ENCODE measurements around the gene DCUN1D4.

DCUN1D4 gene

GRCh38 chr4:51842554-51843308, at the start of gene DCUN1D4:
DCUN1D4 (plus strand) TSS chr4:51843153; CDS start chr4:51843243, 90 bp downstream.
- peak; percentile 99 for DNase-seq (ENCODE audit: low read depth)
- peak within 1 kb of the TSS; percentile 84 for H3K4me3 ChIP-seq (ENCODE audit: low read length)
- peak; percentile 39 for TF ChIP-seq CTCF (conservative IDR thresholded peaks at IDR 0.05; ENCODE audit: low read depth, low read length)

- no peak overlapping the region for H3K4me3 ChIP-seq (ENCODE audit: low read length)
- no peak for DNase-seq (ENCODE audit: low read depth)
- TF ChIP-seq CTCF (conservative IDR thresholded peaks at IDR 0.05; ENCODE audit: low read depth, low read length), result no peak
Observed at GRCh38 chr4:51820443-51821234, 22.3 kb upstream of the DCUN1D4 start.

- TF ChIP-seq CTCF (conservative IDR thresholded peaks at IDR 0.05; ENCODE audit: low read depth, low read length), result no peak
- no peak for DNase-seq (ENCODE audit: low read depth)
- no peak overlapping the region for H3K4me3 ChIP-seq (ENCODE audit: low read length)
Observed at GRCh38 chr4:51825341-51825740, 17.6 kb upstream of the DCUN1D4 start.

GRCh38 chr4:51830156-51830720, 12.7 kb upstream of the DCUN1D4 start:
- H3K4me3 ChIP-seq (ENCODE audit: low read length), result no peak overlapping the region
- no peak for DNase-seq (ENCODE audit: low read depth)
- no peak for TF ChIP-seq CTCF (conservative IDR thresholded peaks at IDR 0.05; ENCODE audit: low read depth, low read length)

GRCh38 chr4:51831133-51831532, 11.8 kb upstream of the DCUN1D4 start:
- DNase-seq (ENCODE audit: low read depth), result no peak
- H3K4me3 ChIP-seq (ENCODE audit: low read length), result no peak overlapping the region
- TF ChIP-seq CTCF (conservative IDR thresholded peaks at IDR 0.05; ENCODE audit: low read depth, low read length), result peak; percentile 80

- DNase-seq (ENCODE audit: low read depth), result no peak
- no peak overlapping the region for H3K4me3 ChIP-seq (ENCODE audit: low read length)
- TF ChIP-seq CTCF (conservative IDR thresholded peaks at IDR 0.05; ENCODE audit: low read depth, low read length), result no peak
Observed at GRCh38 chr4:51833236-51833635, 9.7 kb upstream of the DCUN1D4 start.

Data from retinal pigment epithelial cell (primary cell).